Stomach (tissue), 9 donors: ENCODE data around the gene NUP62. TPM values are rescaled to one million over a fixed set of nuclear protein-coding genes. Genes with fewer than 3 reads are reported as not detected.

ENCODE experiments used
- DNase-seq, 2 donors: peaks; one replicate each; pipeline versions ENCODE4 v3.0.0 to v3.0.0-alpha.2; 2013 to 2019
- H3K27ac ChIP-seq, 5 donors: fragments of 200-600 bp in 4 of 5; sonication (generic) in 4 of 5; one replicate each; pipeline ENCODE4 v1.5.1; 2013 to 2019; ENCODE audit warnings: mild to moderate bottlenecking in 1 of 5, moderate library complexity in 1 of 5
- H3K27me3 ChIP-seq, 3 donors: fragments of 200-600 bp; sonication (generic); one replicate each; pipeline ENCODE4 v1.5.1; 2017 to 2019; ENCODE audit warnings: mixed run types in 1 of 3
- H3K36me3 ChIP-seq, 4 donors: fragments of 200-600 bp; sonication (generic); 1 replicate in 3 of 4; 2 replicates in 1 of 4; pipeline ENCODE4 v1.5.1; 2016 to 2019
- H3K4me1 ChIP-seq, 4 donors: fragments of 200-600 bp; sonication (generic); one replicate each; pipeline ENCODE4 v1.5.1; 2016 to 2019
- H3K4me3 ChIP-seq, 4 donors: fragments of 200-600 bp; sonication (generic) in 3 of 4; one replicate each; pipeline ENCODE4 v1.5.1; 2016 to 2019; ENCODE audit warnings: mild to moderate bottlenecking in 1 of 4
- H3K9me3 ChIP-seq, 4 donors: fragments of 200-600 bp; sonication (generic); one replicate each; pipeline ENCODE4 v1.5.1; 2016 to 2019
- CTCF ChIP-seq, 7 experiments: fragments of 450-650 bp in 4 of 7; fragments of 200-600 bp in 3 of 7; sonication (generic) in 3 of 7; IDR thresholded peaks; one replicate each; pipeline ENCODE4 v1.5.1; 2016 to 2019; ENCODE audit warnings: antibody characterized with exemption in 7 of 7, control low read depth in 2 of 7, mild to moderate bottlenecking in 1 of 7
- EP300 ChIP-seq: sonication (generic); formaldehyde crosslinking; IDR thresholded peaks from one replicate; pipeline ENCODE4 v1.6.1; 2017; ENCODE audit warnings: antibody characterized with exemption
- POLR2A ChIP-seq, 4 donors: fragments of 450-650 bp; IDR thresholded peaks; one replicate each; pipeline ENCODE4 v1.6.1; 2016; ENCODE audit warnings: antibody characterized with exemption in 4 of 4, control low read depth in 2 of 4, mild to moderate bottlenecking in 1 of 4, moderate library complexity in 1 of 4
- POLR2AphosphoS5 ChIP-seq, 3 donors: sonication (generic); formaldehyde crosslinking; IDR thresholded peaks; one replicate each; pipeline ENCODE4 v1.6.1; 2016; ENCODE audit warnings: antibody characterized with exemption in 3 of 3
- WGBS, 5 donors: extraction: QIAGEN DNeasy Blood & Tissue Kit in 3 of 5; methylation state at CpG; one replicate each; pipeline versions ENCODE4 v1.1.5 to v1.1.7; 2013 to 2018; 5-methylcytosine and 5-hydroxymethylcytosine counted together
- intact Hi-C: fragments of 100-400 bp; cut with DNase I; formaldehyde crosslinking; loops from one replicate; pipeline ENCODE4 v1.15.1; 2023; ENCODE audit warnings: low total_unique reads
- polyA plus RNA-seq, 3 donors: library from polyadenylated mRNA; stranded (reverse); fragments of 200-250 nt; gene quantifications; one replicate each; pipeline ENCODE4 v1.2.3, GENCODE V29; 2013
- total RNA-seq, 5 donors: library from RNA; depleted of rRNA; stranded (reverse); fragments of >200 nt; gene quantifications; one replicate each; pipeline versions ENCODE4 v1.1.0 to v1.2.3, GENCODE V29; 2014 to 2016
- donor health status: healthy with polysubstance abuse.
- donor health status: Bipolar disorder and iron deficiency.
- donor health status: healthy.

Gene NUP62
- total and polyA plus RNA-seq, 8 donors: 5.3 to 58.0 (median 15.2) TPM

DNA sequence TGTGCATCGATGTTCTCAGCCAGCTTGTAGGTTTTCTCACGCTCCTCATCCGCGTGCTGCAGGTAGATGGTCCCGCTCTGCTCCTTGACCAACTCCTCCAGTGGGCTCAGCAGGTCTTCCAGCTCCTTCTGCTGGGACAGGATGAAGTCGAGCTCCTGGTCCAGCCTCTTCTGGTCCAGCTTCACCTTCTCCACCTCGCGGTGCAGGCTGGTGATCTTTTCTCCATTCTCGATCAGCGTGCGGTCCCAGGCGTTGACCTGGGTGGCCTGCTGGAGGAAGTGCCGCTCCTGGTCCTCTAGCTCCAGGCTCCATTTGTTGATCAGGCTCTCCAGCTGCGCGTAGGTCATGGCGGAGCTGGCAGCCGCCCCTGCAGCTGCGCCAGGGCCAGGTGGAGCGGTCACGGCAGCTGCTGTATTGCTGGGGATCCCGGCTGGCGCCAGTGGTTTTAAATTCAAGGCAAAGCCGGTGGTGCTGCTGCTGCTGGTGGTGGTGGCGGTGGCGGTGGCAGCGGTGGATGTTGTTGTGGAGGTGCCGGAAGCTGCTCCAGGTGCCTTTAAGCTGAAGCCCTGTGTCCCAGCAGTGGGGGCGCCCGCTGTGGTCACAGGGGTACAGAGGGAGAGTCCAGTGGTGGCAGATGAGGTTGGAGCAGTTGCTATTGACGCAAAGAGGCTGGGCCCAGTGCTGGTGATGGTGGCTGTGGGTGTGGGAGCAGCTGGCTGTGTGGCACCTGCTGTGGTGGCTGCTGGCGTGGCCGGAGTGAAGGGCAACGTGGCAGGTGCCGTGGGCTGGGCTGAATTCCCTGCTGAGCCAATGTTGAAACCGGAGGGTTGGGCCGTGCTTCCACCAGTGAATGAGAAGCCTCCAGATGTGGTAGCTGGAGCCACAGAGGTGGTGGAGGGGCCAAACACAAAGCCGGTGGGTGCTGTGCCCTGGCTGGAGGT is 20.6 kb downstream of the NUP62 start:
- Histone ChIP-seq H3K4me3 (no peak overlapping the region), H3K27me3 (no peaks in the 10 kb centered on the region), H3K9me3 (no peaks in the 10 kb centered on the region), H3K4me1 (peaks cover 0 to 14% (median 6%) of the 10 kb centered on the region in 4 donors), H3K36me3 (peaks cover 23 to 69% (median 62%) of the 10 kb centered on the region in 4 donors), H3K27ac (no peak overlapping the region)
- no peak for DNase-seq
- WGBS, 5 donors: 96 to 97% (median 97%) methylated on average over 36 to 37 of the region's 37 CpGs
- intact Hi-C loops: no loop called here
- TF ChIP-seq CTCF (IDR thresholded peaks at IDR 0.05): no peak
- TF ChIP-seq POLR2A (IDR thresholded peaks at IDR 0.05): no peak
- no peak for TF ChIP-seq POLR2AphosphoS5 (IDR thresholded peaks at IDR 0.05)
- no peak for TF ChIP-seq EP300

GRCh38 chr19:49907745-49908446 is 21.4 kb downstream of the NUP62 start:
- no peaks in the 10 kb centered on the region for H3K27me3 ChIP-seq
- H3K4me3 ChIP-seq: no peak overlapping the region
- intact Hi-C loops: no loop called here
- no peak for DNase-seq
- peaks cover 0 to 14% (median 6%) of the 10 kb centered on the region in 4 donors for H3K4me1 ChIP-seq
- no peak for TF ChIP-seq CTCF (IDR thresholded peaks at IDR 0.05)
- no peak for TF ChIP-seq POLR2A (IDR thresholded peaks at IDR 0.05)
- no peak for TF ChIP-seq POLR2AphosphoS5 (IDR thresholded peaks at IDR 0.05)
- TF ChIP-seq EP300: no peak
- 90 to 96% (median 94%) methylated on average over 23 of the region's 23 CpGs for WGBS, 5 donors
- H3K36me3 ChIP-seq: peaks cover 23 to 61% (median 54%) of the 10 kb centered on the region in 4 donors
- no peak overlapping the region for H3K27ac ChIP-seq
- no peaks in the 10 kb centered on the region for H3K9me3 ChIP-seq

DNA sequence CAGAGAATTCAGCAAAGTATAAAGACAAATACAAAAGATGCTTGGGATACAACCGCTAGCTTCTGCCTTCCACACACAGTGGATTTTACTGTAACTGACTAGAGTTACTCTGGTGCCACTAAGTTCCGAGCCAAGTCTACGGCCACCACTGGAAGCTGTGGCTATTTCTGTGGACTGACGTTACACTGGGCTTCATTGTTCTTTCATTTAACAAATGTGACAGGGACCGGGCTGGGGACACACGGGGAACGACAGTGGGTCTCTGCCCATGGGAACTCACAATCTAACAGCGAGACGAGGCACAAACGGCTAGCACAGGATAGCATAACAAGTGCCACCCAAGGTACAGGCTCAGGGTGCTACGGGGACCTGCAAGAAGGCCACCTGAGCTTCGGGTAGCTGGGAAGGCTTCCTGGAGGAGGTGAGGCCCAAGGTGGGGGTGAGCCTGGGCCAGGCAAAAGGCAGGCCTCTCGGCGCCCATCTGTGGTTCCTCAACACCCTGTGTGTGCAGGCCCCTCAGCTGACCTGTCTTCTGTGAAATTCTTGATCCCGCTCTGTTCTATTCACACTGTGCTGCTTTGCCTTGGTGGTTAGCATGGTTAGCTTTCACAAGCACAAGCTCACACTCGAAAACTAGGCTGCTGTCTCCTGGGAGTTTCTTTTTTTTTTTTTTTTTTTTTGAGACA is 22.3 kb downstream of the NUP62 start:
- intact Hi-C loops: no loop called here
- peaks cover 0 to 14% (median 6%) of the 10 kb centered on the region in 4 donors for H3K4me1 ChIP-seq
- H3K27ac ChIP-seq: no peak overlapping the region
- DNase-seq: no peak
- H3K27me3 ChIP-seq: no peaks in the 10 kb centered on the region
- H3K4me3 ChIP-seq: no peak overlapping the region
- no peaks in the 10 kb centered on the region for H3K9me3 ChIP-seq
- TF ChIP-seq CTCF (IDR thresholded peaks at IDR 0.05) (no peak), POLR2AphosphoS5 (IDR thresholded peaks at IDR 0.05) (no peak), EP300 (no peak), POLR2A (IDR thresholded peaks at IDR 0.05) (no peak)
- WGBS, 5 donors: 91 to 95% (median 94%) methylated on average over 16 of the region's 16 CpGs
- peaks cover 23 to 53% (median 47%) of the 10 kb centered on the region in 4 donors for H3K36me3 ChIP-seq

DNA sequence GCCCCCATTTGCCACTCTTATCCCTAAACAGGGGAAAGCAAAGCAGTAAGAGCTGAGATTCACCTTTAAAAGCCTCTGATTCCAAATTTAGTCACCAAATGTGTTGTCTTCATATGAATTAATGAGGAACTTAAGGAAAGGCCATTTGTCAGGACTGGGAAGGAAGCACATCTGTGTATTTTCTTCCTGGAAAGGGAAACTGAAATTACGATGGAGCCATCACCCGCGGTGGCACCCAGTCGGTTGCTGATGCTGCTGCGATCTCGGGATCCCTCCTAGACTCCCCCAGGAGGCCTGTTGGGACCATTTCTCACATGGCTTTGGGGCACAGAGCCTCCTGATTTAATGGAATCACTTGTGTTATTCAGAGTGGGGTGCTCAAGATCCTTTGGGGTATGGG is 25.2 kb downstream of the NUP62 start:
- intact Hi-C loops: no loop called here
- H3K9me3 ChIP-seq: no peaks in the 10 kb centered on the region
- TF ChIP-seq CTCF (IDR thresholded peaks at IDR 0.05) (no peak), POLR2AphosphoS5 (IDR thresholded peaks at IDR 0.05) (no peak), EP300 (no peak), POLR2A (IDR thresholded peaks at IDR 0.05) (no peak)
- WGBS, 5 donors: 51 to 73% (median 63%) methylated on average over 6 of the region's 6 CpGs
- no peak for DNase-seq
- no peaks in the 10 kb centered on the region for H3K27me3 ChIP-seq
- peaks cover 20 to 36% (median 33%) of the 10 kb centered on the region in 4 donors for H3K36me3 ChIP-seq
- H3K4me3 ChIP-seq: no peak overlapping the region
- no peak overlapping the region for H3K27ac ChIP-seq
- H3K4me1 ChIP-seq: no peaks in the 10 kb centered on the region
